ENCODE results near the gene SNX11. TPM values are rescaled to one million over a fixed set of nuclear protein-coding genes. Genes with fewer than 3 reads are reported as not detected.
"Not testable (repeated sequence)": the region's sequence is repeated elsewhere in the genome, so short reads cannot be mapped to it uniquely, and the experiment has no call there.

Gene SNX11
- 10 to 100 TPM; 12.5 to 17.4 (median 15.8) TPM for polyA plus RNA-seq (ENCODE audit: insufficient read length in 4 of 4)

DNA sequence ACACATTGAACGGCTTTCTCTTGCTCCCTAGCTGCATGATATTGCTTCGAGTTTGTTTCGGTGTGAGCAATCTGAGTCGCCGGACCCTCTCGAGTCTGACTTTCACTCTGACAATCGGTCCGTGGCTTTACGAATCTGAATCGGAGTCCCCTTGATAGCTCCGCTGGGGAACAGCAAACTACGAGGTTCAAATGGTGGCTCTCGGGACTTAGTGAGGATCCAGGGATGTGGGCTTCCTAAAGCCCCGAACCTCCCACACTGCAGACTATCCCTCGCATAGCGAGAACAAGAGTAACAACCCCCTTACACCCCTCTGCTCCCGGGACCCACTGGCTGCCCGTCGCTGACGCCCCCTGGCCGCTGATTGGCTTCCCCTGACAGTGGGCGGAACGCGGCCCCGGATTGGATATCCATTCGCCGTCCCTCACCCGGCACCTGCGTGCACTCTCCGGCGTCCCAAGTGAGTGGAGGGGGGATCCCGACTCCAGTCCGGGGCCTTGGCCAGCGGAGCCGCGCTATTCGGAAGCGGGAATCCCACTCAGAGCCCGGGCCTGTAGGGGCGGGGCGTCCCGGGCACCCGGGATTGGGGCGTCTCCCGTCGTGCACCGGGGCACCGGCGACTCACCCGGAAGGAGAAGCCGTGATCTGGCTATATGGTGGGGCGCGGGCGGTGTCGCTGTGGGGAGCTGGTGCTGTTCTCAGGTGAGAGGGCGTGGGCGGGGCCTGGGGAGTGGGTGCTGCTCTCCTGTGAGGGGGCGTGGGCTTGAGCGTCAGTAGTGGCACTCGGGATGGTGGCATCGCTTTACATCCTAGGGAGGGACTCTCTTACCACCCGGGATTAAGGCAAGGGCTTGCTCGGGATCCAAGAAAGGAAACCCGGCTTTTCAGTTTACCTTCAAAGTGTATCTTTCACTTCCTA, at the start of gene SNX11:
Gene SNX11 (plus strand): TSS at position 630 of the 919 bp plus-strand sequence. CDS start 4,278 bp downstream, outside the sequence.
- DNase-seq (ENCODE audit: low read depth in 4 of 4, low spot score in 3 of 4), result peak in 3 of 4 donors; percentile 71 to 82 (median 77)

DNA sequence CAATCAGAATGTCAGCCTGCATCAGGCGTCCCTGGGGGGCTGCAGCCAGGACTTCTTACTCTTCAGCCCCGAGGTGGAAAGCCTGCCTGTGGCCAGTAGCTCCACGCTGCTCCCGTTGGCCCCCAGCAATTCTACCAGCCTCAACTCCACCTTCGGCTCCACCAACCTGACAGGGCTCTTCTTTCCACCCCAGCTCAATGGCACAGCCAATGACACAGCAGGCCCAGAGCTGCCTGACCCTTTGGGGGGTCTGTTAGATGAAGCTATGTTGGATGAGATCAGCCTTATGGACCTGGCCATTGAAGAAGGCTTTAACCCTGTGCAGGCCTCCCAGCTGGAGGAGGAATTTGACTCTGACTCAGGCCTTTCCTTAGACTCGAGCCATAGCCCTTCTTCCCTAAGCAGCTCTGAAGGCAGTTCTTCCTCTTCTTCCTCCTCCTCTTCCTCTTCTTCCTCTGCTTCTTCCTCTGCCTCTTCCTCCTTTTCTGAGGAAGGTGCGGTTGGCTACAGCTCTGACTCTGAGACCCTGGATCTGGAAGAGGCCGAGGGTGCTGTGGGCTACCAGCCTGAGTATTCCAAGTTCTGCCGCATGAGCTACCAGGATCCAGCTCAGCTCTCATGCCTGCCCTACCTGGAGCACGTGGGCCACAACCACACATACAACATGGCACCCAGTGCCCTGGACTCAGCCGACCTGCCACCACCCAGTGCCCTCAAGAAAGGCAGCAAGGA, 49.0 kb upstream of the SNX11 start:
- no peak for DNase-seq (ENCODE audit: low read depth in 4 of 4, low spot score in 3 of 4)

GRCh38 chr17:48059125-48059668, 48.4 kb upstream of the SNX11 start:
- no peak for DNase-seq (ENCODE audit: low read depth in 4 of 4, low spot score in 3 of 4)

- DNase-seq (ENCODE audit: low read depth in 4 of 4, low spot score in 3 of 4), result no peak
Measured at GRCh38 chr17:48060249-48060648, 47.3 kb upstream of the SNX11 start.

DNA sequence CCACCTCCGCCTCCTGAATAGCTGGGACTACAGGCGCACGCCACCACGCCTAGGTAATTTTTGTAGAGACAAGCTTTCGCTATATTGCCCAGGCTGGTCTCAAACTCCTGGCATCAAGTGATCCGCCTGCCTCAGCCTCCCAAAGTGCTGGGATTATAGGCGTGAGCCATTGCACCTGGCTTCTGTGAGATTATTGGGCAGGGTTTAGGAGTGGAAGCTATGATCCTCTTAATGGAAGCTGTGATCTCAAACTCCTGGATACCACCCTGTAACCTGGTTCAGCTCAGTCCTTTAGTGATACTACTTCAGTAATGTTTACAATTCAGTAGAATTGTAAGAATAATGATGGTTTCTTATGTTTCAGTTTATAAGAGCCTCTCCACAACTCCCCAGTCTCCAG, 45.3 kb upstream of the SNX11 start:
- DNase-seq (ENCODE audit: low read depth in 4 of 4, low spot score in 3 of 4), result no peak

- no peak for DNase-seq (ENCODE audit: low read depth in 4 of 4, low spot score in 3 of 4)
Measured at GRCh38 chr17:48064638-48065037, 42.9 kb upstream of the SNX11 start.

GRCh38 chr17:48066192-48066591, 41.4 kb upstream of the SNX11 start:
- DNase-seq (ENCODE audit: low read depth in 4 of 4, low spot score in 3 of 4), result no peak

GRCh38 chr17:48066656-48067055, 40.9 kb upstream of the SNX11 start:
- no peak for DNase-seq (ENCODE audit: low read depth in 4 of 4, low spot score in 3 of 4)

DNA sequence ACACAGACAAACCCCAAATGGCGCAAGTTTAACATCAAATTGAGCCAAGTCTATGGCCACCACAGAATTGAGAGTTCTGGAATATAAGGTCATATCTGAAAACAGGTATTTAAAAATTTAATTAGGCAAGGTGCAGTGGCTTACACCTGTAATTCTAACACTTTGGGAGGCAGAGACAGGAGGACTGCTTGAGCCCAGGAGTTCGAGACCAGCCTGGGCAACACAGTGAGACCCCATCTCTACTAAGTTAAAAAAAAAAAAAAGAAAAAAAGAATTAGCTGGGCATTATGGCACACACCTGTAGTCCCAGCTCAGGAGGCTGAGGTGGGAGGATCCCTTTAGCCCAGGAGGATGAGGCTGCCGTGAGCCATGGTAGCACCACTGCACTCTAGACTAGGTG, 40.3 kb upstream of the SNX11 start:
- no peak for DNase-seq (ENCODE audit: low read depth in 4 of 4, low spot score in 3 of 4)

DNA sequence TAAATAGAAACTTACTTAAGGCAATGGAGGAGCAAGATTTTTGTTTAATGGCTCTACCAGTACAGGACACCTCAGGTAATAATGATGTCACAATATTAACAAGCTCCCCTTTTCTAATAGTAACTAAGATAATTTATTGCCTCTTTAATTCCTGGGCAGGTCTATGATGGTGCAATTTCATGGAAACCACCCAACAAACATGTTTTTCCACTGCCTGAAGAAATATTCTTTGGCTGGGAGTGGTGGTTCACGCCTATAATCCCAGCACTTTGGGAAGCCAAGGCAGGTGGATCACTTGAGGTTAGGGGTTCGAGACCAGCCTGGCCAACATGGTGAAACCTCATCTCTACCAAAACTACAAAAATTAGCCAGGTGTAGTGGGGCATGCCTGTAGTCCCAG, 39.8 kb upstream of the SNX11 start:
- DNase-seq (ENCODE audit: low read depth in 4 of 4, low spot score in 3 of 4), result not testable (repeated sequence)

DNA sequence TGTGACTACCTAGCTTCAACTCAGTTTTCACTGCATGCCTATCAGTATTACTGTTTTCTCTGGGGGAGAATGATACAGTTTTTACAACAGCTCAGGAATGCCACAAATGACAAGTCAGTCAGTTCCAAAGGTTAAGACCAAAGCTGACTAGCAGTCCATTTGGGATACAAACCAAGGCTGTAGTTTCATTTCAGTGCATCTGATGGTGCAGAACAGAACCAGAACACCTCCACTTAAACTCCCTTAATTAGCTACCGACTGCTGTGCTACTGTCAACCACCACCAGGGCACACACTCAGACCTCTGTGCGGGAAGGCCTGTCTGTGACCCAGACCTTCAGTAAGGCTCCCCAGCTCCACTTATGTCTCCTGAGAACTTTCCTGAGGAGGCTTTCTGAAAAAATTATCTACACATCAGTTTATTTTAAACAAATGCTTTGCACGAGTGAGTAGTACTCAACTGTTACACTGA, 39.0 kb upstream of the SNX11 start:
- DNase-seq (ENCODE audit: low read depth in 4 of 4, low spot score in 3 of 4), result no peak

- no peak for DNase-seq (ENCODE audit: low read depth in 4 of 4, low spot score in 3 of 4)
Measured at GRCh38 chr17:48070195-48070594, 37.4 kb upstream of the SNX11 start.

DNA sequence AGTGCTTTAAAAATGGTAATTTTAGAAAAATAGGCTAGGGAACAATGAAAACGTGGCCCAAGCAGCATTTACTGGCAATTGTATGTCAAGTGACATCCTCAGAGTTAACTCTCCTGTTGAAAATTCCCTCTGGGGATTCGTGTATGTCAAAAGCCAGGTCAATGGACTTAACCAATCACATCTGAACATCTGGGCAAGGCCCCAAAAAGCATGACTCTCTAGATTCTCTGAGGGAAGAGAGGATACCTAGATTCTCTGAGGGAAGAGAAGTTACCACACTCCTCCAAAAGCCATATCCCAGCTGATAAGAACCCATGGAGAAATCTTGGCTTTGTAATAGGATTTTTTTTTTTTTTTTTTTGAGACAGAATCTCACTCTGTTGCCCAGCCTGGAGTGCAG, 35.9 kb upstream of the SNX11 start:
- DNase-seq (ENCODE audit: low read depth in 4 of 4, low spot score in 3 of 4), result no peak

- DNase-seq (ENCODE audit: low read depth in 4 of 4, low spot score in 3 of 4), result not testable (repeated sequence)
Measured at GRCh38 chr17:48072811-48073210, 34.8 kb upstream of the SNX11 start.

- not testable (repeated sequence) for DNase-seq (ENCODE audit: low read depth in 4 of 4, low spot score in 3 of 4)
Measured at GRCh38 chr17:48073566-48074094, 33.9 kb upstream of the SNX11 start.

GRCh38 chr17:48074322-48075081, 33.1 kb upstream of the SNX11 start:
- DNase-seq (ENCODE audit: low read depth in 4 of 4, low spot score in 3 of 4), result peak in 2 of 4 donors; percentile 63

DNA sequence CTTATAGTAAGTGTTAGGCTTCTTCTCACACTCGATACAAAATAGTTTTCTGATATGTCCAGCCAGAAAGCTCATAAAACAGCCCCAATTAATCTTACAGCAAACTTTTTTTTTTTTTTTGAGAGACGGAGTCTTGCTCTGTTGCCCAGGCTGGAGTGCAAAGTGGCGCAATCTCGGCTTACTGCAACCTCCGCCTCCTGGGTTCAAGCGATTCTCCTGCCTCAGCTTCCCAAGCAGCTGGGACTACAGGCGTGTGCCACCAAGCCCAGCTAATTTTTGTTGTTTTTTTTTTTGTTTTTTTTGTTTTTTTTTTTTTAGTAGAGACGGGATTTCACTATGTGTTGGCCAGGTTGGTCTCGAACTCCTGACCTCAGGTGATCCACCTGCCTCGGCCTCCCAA, 30.4 kb upstream of the SNX11 start:
- DNase-seq (ENCODE audit: low read depth in 4 of 4, low spot score in 3 of 4), result not testable (repeated sequence)

GRCh38 chr17:48081858-48082257, 25.7 kb upstream of the SNX11 start:
- no peak for DNase-seq (ENCODE audit: low read depth in 4 of 4, low spot score in 3 of 4)

DNA sequence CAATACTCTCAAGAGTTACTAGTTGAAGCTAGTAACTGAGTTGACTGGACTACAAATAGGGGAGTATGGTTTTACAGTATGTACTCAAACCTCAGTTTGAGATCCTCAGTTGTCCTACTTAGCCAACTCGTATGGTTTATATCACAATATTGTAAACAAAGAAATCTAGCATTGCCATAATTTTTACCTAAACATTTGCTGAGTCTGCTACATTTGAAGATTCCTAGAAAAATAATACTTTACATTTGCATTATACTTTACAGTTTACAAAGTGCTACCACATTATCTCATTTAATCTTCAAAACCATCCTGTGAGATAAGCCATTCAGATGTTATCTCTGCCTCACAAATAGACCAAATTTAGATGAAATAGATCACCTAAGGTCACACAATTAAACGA, 22.6 kb upstream of the SNX11 start:
- DNase-seq (ENCODE audit: low read depth in 4 of 4, low spot score in 3 of 4), result no peak

DNA sequence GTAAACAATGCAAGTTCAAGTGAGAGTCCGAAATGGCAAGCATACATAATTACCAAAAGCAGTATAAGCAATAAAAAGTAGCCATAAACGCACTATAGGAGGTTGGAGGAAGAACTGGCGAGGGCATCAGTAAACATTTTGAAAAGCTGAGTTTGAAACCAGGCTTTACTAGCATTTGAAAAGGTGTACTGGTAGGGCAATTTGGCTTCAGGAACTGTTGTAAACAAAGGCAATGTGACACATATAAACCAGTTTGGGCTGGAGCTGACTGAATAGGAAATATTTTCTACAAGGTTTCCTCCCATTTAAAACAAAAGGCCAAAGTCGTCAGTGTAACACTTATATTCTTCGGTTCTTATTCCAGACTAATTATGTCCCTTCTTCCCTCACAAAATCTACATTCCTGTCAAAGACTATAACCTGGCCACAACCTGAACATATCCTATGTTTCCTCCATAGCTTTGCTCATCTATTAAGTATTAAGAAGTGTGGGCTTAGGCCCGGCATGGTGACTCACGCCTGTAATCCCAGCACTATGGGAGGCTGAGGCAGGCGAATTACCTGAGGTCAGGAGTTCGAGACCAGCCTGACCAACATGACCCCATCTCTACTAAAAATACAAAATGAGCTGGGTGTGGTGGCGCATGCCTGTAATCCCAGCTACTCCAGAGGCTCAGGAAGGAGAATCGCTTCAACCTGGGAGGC, 14.1 kb upstream of the SNX11 start:
- DNase-seq (ENCODE audit: low read depth in 4 of 4, low spot score in 3 of 4), result no peak

Data from left renal pelvis (tissue), 4 donors.